HCT116 (cell line): ENCODE results near the gene FUNDC2. TPM values are rescaled to one million over a fixed set of nuclear protein-coding genes. Genes with fewer than 3 reads are reported as not detected.

Experiments
- ATAC-seq: fragments of 200-7000 bp; cut with Tn5 transposase; 2 replicates; pipeline ENCODE4 v1.9.1; 2020; ENCODE audit warnings: mild to moderate bottlenecking, moderate library complexity
- BruUV-seq: library from RNA; stranded (reverse); fragments of 400-500 nt; replicated peaks from 2 replicates; lab custom pipeline; 2021; lab: Mats Ljungman, UMichigan
- CTCF ChIA-PET: fragments of 300-600 bp; sonication (Branson Sonifier 250); formaldehyde crosslinking; loops from one replicate; lab custom pipeline; 2021; ENCODE audit warnings: antibody characterized with exemption; lab: Charles Lee
- POLR2A ChIA-PET: fragments of 300-600, 350-600 bp; sonication (Branson Sonifier 250); formaldehyde crosslinking; loops from one replicate; lab custom pipeline; 2021; ENCODE audit warnings: antibody characterized with exemption; lab: Charles Lee
- RAD21 ChIA-PET, 2 experiments: fragments of 300-600 bp; sonication (Branson Sonifier 250); formaldehyde crosslinking; loops; one replicate each; lab custom pipeline; 2023; ENCODE audit warnings: low total read pairs in 2 of 2; ENCODE audit not compliant: uncharacterized antibody in 2 of 2, unreplicated experiment in 2 of 2, low non-redundant PET in 1 of 2; lab: Charles Lee
- DNase-seq: peaks from one replicate; pipeline ENCODE4 v3.0.0-alpha.2; 2010; ENCODE audit warnings: low read depth, low spot score
- H2AFZ ChIP-seq: fragments of 200-600 bp; shearing (Covaris generic), sonication (generic); 2 replicates; pipeline ENCODE4 v1.6.1; 2017; ENCODE audit warnings: low read depth, mixed run types, mixed read lengths, antibody characterized with exemption, low read length; ENCODE audit not compliant: poor library complexity, severe bottlenecking
- H3K27ac ChIP-seq: 2 replicates; pipeline ENCODE4 v1.5.1; 2012; ENCODE audit warnings: low read depth, low read length
- H3K27me3 ChIP-seq: fragments of 200-600 bp; sonication (generic); 2 replicates; pipeline ENCODE4 v1.6.1; 2016; ENCODE audit warnings: mixed run types, low read length, mixed read lengths; ENCODE audit not compliant: insufficient read depth
- H3K36me3 ChIP-seq, 2 experiments: fragments of 200-500 bp in 1 of 2; fragments of 200-600 bp in 1 of 2; sonication (Bioruptor generic) in 1 of 2; sonication (generic) in 1 of 2; 2 replicates each; pipeline versions ENCODE4 v1.5.1 to v1.6.1; 2014 to 2016; ENCODE audit warnings: low read length in 2 of 2, inconsistent platforms in 1 of 2, mixed read lengths in 1 of 2, mixed run types in 1 of 2; ENCODE audit not compliant: insufficient read depth in 2 of 2, control insufficient read depth in 1 of 2
- H3K4me1 ChIP-seq, 2 experiments: fragments of 200-600 bp in 1 of 2; sonication (generic) in 1 of 2; 2 replicates each; pipeline versions ENCODE4 v1.5.1 to v1.6.1; 2012 to 2017; ENCODE audit warnings: low read length in 2 of 2, inconsistent platforms in 1 of 2, mild to moderate bottlenecking in 1 of 2, mixed read lengths in 1 of 2, mixed run types in 1 of 2, moderate library complexity in 1 of 2; ENCODE audit not compliant: insufficient read depth in 2 of 2, control insufficient read depth in 1 of 2
- H3K4me2 ChIP-seq: fragments of 200-600 bp; sonication (generic); 2 replicates; pipeline ENCODE4 v1.6.1; 2017; ENCODE audit warnings: mixed run types, low read length, mixed read lengths
- H3K4me3 ChIP-seq, 2 experiments: fragments of 200-600 bp in 1 of 2; sonication (generic) in 1 of 2; replicated peaks in 1 of 2; 2 replicates each; pipeline ENCODE4 v1.5.1; 2011 to 2016; ENCODE audit warnings: low read length in 2 of 2, control low read depth in 1 of 2, low read depth in 1 of 2, mild to moderate bottlenecking in 1 of 2, mixed read lengths in 1 of 2, mixed run types in 1 of 2
- H3K79me2 ChIP-seq: fragments of 200-600 bp; sonication (generic); 2 replicates; pipeline ENCODE4 v1.6.1; 2017; ENCODE audit warnings: mild to moderate bottlenecking, mixed run types, low read length, moderate library complexity, mixed read lengths; ENCODE audit not compliant: insufficient read depth
- H3K9ac ChIP-seq: fragments of 200-600 bp; sonication (generic); 2 replicates; pipeline ENCODE4 v1.6.1; 2016; ENCODE audit warnings: low read length, mixed read lengths
- H3K9me2 ChIP-seq: fragments of 200-600 bp; sonication (generic), shearing (Covaris generic); 2 replicates; pipeline ENCODE4 v1.6.1; 2017; ENCODE audit warnings: mixed run types, mild to moderate bottlenecking, moderate library complexity; ENCODE audit not compliant: insufficient read depth
- H3K9me3 ChIP-seq, 2 experiments: fragments of 200-500 bp in 1 of 2; fragments of 200-600 bp in 1 of 2; sonication (Bioruptor generic) in 1 of 2; sonication (generic) in 1 of 2; 2 replicates each; pipeline ENCODE4 v1.6.1; 2014 to 2017; ENCODE audit warnings: low read length in 2 of 2, mixed read lengths in 2 of 2, inconsistent platforms in 1 of 2, low read depth in 1 of 2, mild to moderate bottlenecking in 1 of 2, mixed run types in 1 of 2, moderate library complexity in 1 of 2; ENCODE audit not compliant: control insufficient read depth in 1 of 2, insufficient read depth in 1 of 2
- H4K20me1 ChIP-seq: fragments of 200-600 bp; sonication (generic), shearing (Covaris generic); 2 replicates; pipeline ENCODE4 v1.6.1; 2017; ENCODE audit warnings: mixed run types, mild to moderate bottlenecking, moderate library complexity; ENCODE audit not compliant: insufficient read depth
- ELF1 ChIP-seq: IDR thresholded peaks from 2 replicates; pipeline ENCODE4 v1.6.1; 2012; ENCODE audit warnings: low read depth, borderline replicate concordance
- EZH2phosphoT487 ChIP-seq: fragments of 200-600 bp; IDR thresholded peaks from 2 replicates; pipeline ENCODE4 v1.6.1; 2018; ENCODE audit warnings: antibody characterized with exemption, borderline replicate concordance
- FOSL1 ChIP-seq: IDR thresholded peaks from 2 replicates; pipeline ENCODE4 v1.6.1; 2012; ENCODE audit warnings: low read depth
- POLR2A ChIP-seq: IDR thresholded peaks from 2 replicates; pipeline ENCODE4 v1.7.0; 2011; ENCODE audit warnings: borderline replicate concordance; ENCODE audit not compliant: insufficient read depth, insufficient read length; ENCODE audit errors: extremely low read depth
- SIN3A ChIP-seq: IDR thresholded peaks from 2 replicates; pipeline ENCODE4 v1.6.1; 2012; ENCODE audit warnings: low read depth
- SP1 ChIP-seq: IDR thresholded peaks from 2 replicates; pipeline ENCODE4 v1.6.1; 2012; ENCODE audit warnings: low read depth
- SRF ChIP-seq: IDR thresholded peaks from 2 replicates; pipeline ENCODE4 v1.6.1; 2012; ENCODE audit warnings: low read depth
- YY1 ChIP-seq: IDR thresholded peaks from 2 replicates; pipeline ENCODE4 v1.6.1; 2011; ENCODE audit warnings: low read length, low read depth, moderate library complexity, mild to moderate bottlenecking; ENCODE audit not compliant: insufficient replicate concordance; ENCODE audit errors: extremely low read depth
- intact Hi-C: fragments of 100-400 bp; cut with micrococcal nuclease; formaldehyde crosslinking; loops from 2 replicates; pipeline ENCODE4 v1.10.0; 2022
- total RNA-seq: library from RNA; stranded (reverse); gene quantifications from one replicate; pipeline ENCODE4 v1.2.1, GENCODE V29; 2021; ENCODE audit not compliant: unreplicated experiment
- TF ChIP-seq, protein P1 (sequence below): IDR thresholded peaks from 2 replicates; pipeline ENCODE4 v1.6.1; 2011; ENCODE audit warnings: mild to moderate bottlenecking, low read length, moderate library complexity; ENCODE audit not compliant: insufficient replicate concordance; ENCODE audit errors: extremely low read depth

The FUNDC2 gene
- total RNA-seq, 1 experiment from 2014 or later, result 32.5 TPM

DNA sequence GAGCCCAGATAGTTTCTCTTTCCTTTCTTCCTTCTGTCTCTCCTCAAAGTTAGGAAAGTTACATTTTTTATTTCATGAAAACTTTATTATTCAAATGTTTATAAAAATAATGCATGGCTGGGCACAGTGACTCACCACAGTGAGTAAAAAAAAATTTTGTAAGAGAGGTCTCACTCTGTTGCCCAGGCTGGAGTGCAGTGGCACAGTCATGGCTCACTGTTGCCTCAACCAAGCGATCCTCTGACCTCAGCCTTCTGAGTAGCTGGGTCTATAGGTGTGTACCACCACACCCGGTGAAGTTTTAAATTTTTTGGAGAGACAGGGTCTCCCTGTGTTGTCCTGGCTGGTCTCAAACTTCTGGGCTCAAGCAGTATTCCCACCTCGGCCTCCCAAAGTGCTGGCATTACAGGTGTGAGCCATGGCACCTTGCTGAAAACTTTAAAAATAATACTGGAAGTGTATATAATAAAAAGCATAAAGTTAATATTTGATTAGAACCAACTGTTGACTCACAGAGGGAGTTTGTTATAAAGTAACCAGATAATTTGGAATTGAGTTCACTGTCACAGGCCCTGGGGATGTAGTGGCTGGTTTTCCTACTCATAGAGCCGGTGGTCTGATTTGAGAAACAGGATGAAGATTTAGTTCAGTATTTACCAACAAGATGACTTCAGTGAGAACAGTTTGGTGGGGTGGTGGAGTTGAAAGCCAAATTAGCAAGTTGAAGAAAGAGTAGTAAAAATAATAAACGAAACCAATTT lies 26.3 kb downstream of the FUNDC2 start:
- ATAC-seq, result no peak
- POLR2A ChIA-PET, result no interaction called here
- no peak for TF ChIP-seq YY1
- no peak for TF ChIP-seq EZH2phosphoT487
- no peak for TF ChIP-seq POLR2A
- TF ChIP-seq, protein P1, sequence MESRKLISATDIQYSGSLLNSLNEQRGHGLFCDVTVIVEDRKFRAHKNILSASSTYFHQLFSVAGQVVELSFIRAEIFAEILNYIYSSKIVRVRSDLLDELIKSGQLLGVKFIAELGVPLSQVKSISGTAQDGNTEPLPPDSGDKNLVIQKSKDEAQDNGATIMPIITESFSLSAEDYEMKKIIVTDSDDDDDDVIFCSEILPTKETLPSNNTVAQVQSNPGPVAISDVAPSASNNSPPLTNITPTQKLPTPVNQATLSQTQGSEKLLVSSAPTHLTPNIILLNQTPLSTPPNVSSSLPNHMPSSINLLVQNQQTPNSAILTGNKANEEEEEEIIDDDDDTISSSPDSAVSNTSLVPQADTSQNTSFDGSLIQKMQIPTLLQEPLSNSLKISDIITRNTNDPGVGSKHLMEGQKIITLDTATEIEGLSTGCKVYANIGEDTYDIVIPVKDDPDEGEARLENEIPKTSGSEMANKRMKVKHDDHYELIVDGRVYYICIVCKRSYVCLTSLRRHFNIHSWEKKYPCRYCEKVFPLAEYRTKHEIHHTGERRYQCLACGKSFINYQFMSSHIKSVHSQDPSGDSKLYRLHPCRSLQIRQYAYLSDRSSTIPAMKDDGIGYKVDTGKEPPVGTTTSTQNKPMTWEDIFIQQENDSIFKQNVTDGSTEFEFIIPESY, result no peak
- no peak for TF ChIP-seq SP1
- no peak for TF ChIP-seq SIN3A
- TF ChIP-seq FOSL1, result no peak
- TF ChIP-seq SRF, result no peak
- TF ChIP-seq ELF1, result no peak
- no peak overlapping the region for H2AFZ ChIP-seq
- no peaks in the 10 kb centered on the region for H3K79me2 ChIP-seq
- H3K4me2 ChIP-seq, result no peak overlapping the region
- no peaks in the 10 kb centered on the region for H3K36me3 ChIP-seq
- H3K9me2 ChIP-seq, result no peaks in the 10 kb centered on the region
- no peak for DNase-seq
- H3K4me1 ChIP-seq, result peaks cover 2 to 9% of the 10 kb centered on the region in 2 experiments; a peak in 1 of 4 replicates
- H4K20me1 ChIP-seq, result no peaks in the 10 kb centered on the region
- H3K9me3 ChIP-seq, result no peaks in the 10 kb centered on the region
- H3K9ac ChIP-seq, result no peak overlapping the region
- RAD21 ChIA-PET, result no interaction called here
- no peaks in the 10 kb centered on the region for H3K27me3 ChIP-seq
- no TSS peak for BruUV-seq
- intact Hi-C loops, result no loop called here
- no peak overlapping the region for H3K4me3 ChIP-seq
- CTCF ChIA-PET, result no interaction called here
- H3K27ac ChIP-seq, result no peak overlapping the region
